HEK293T (cell line): Measurements from ENCODE around the gene TRAM2.

Experiments used
- CTCF ChIA-PET: fragments of 350-600 bp; formaldehyde crosslinking; extraction: SDS; loops from one replicate; lab custom pipeline; 2021; ENCODE audit warnings: antibody characterized with exemption, inconsistent platforms; lab: Yijun Ruan, JAX
- POLR2A ChIA-PET: fragments of 350-600 bp; formaldehyde crosslinking; extraction: SDS; loops from one replicate; lab custom pipeline; 2020; ENCODE audit warnings: antibody characterized with exemption, inconsistent platforms; lab: Yijun Ruan, JAX
- DNase-seq: peaks from one replicate; pipeline ENCODE4 v3.0.0; 2012; ENCODE audit warnings: mixed read lengths; ENCODE audit errors: extremely low spot score
- ARNT ChIP-seq: fragments of 450-650 bp; IDR thresholded peaks from 2 replicates; pipeline ENCODE4 v1.6.1; 2017; ENCODE audit warnings: mild to moderate bottlenecking
- BHLHE40 ChIP-seq: fragments of 450-650 bp; IDR thresholded peaks from 2 replicates; pipeline ENCODE4 v1.6.1; 2016; ENCODE audit warnings: mild to moderate bottlenecking, moderate library complexity, borderline replicate concordance
- CTBP1 ChIP-seq: fragments of 450-650 bp; IDR thresholded peaks from 2 replicates; pipeline ENCODE4 v1.6.1; 2016; ENCODE audit warnings: borderline replicate concordance
- ELF4 ChIP-seq: fragments of 450-650 bp; IDR thresholded peaks from 2 replicates; pipeline ENCODE4 v1.6.1; 2017; ENCODE audit warnings: antibody characterized with exemption
- FOXA1 ChIP-seq: fragments of 450-650 bp; IDR thresholded peaks from 2 replicates; pipeline ENCODE4 v1.6.1; 2016; ENCODE audit warnings: mild to moderate bottlenecking
- FOXK2 ChIP-seq: fragments of 450-650 bp; IDR thresholded peaks from 2 replicates; pipeline ENCODE4 v1.6.1; 2016; ENCODE audit warnings: mild to moderate bottlenecking
- FOXM1 ChIP-seq: fragments of 450-650 bp; IDR thresholded peaks from 2 replicates; pipeline ENCODE4 v1.6.1; 2017; ENCODE audit warnings: mild to moderate bottlenecking, borderline replicate concordance
- HDGF ChIP-seq: fragments of 450-650 bp; IDR thresholded peaks from 2 replicates; pipeline ENCODE4 v1.6.1; 2017; ENCODE audit warnings: antibody characterized with exemption, borderline replicate concordance
- L3MBTL2 ChIP-seq: fragments of 450-650 bp; conservative IDR thresholded peaks from 2 replicates; pipeline ENCODE4 v1.6.1; 2016; ENCODE audit warnings: mild to moderate bottlenecking
- LEF1 ChIP-seq: fragments of 450-650 bp; IDR thresholded peaks from 2 replicates; pipeline ENCODE4 v1.6.1; 2017; ENCODE audit warnings: mild to moderate bottlenecking, borderline replicate concordance
- NFRKB ChIP-seq: fragments of 450-650 bp; IDR thresholded peaks from 2 replicates; pipeline ENCODE4 v1.6.1; 2016; ENCODE audit warnings: mild to moderate bottlenecking, moderate library complexity
- PKNOX1 ChIP-seq: fragments of 450-650 bp; IDR thresholded peaks from 2 replicates; pipeline ENCODE4 v1.6.1; 2016
- SP1 ChIP-seq: fragments of 450-650 bp; IDR thresholded peaks from 2 replicates; pipeline ENCODE4 v1.6.1; 2017
- SUZ12 ChIP-seq: fragments of 450-650 bp; IDR thresholded peaks from 2 replicates; pipeline ENCODE4 v1.6.1; 2016; ENCODE audit warnings: mild to moderate bottlenecking
- TARDBP ChIP-seq: fragments of 450-650 bp; IDR thresholded peaks from 2 replicates; pipeline ENCODE4 v1.6.1; 2016
- ZNF384 ChIP-seq: fragments of 450-650 bp; IDR thresholded peaks from 2 replicates; pipeline ENCODE4 v1.6.1; 2016

Gene TRAM2

GRCh38 chr6:52503851-52504781 is 72.7 kb downstream of the TRAM2 start:
- TF ChIP-seq PKNOX1 (no peak), L3MBTL2 (no peak), TARDBP (no peak), SP1 (no peak), SUZ12 (no peak), LEF1 (no peak), ZNF384 (no peak), NFRKB (no peak), HDGF (no peak), ARNT (no peak), CTBP1 (no peak), FOXA1 (no peak), BHLHE40 (no peak), FOXK2 (no peak)
- CTCF ChIA-PET: no interaction called here
- POLR2A ChIA-PET: no interaction called here
- no peak for DNase-seq

- TF ChIP-seq BHLHE40 (no peak), TARDBP (no peak), LEF1 (no peak), L3MBTL2 (no peak), ARNT (no peak), CTBP1 (no peak), FOXK2 (no peak), HDGF (no peak), ZNF384 (no peak), FOXA1 (no peak), PKNOX1 (no peak), NFRKB (no peak), FOXM1 (no peak), SUZ12 (no peak)
- ChIA-PET CTCF (no interaction called here), POLR2A (no interaction called here)
- DNase-seq: no peak
Observed at GRCh38 chr6:52503323-52503747, 73.5 kb downstream of the TRAM2 start.

GRCh38 chr6:52502306-52503029 is 74.4 kb downstream of the TRAM2 start:
- no peak for DNase-seq
- ChIA-PET CTCF (interaction anchor here (0.6 kb wide), 1 partner anchor 76 kb away, joined by 3 read pairs; no protein-coding TSS in a partner anchor), POLR2A (no interaction called here)
- no peak for TF ChIP-seq FOXK2
- no peak for TF ChIP-seq SP1
- no peak for TF ChIP-seq PKNOX1
- TF ChIP-seq SUZ12: no peak
- TF ChIP-seq ELF4: no peak
- TF ChIP-seq FOXM1: no peak
- no peak for TF ChIP-seq LEF1
- no peak for TF ChIP-seq TARDBP
- no peak for TF ChIP-seq BHLHE40
- TF ChIP-seq CTBP1: no peak
- no peak for TF ChIP-seq ZNF384
- TF ChIP-seq NFRKB: no peak
- no peak for TF ChIP-seq FOXA1
- TF ChIP-seq L3MBTL2: no peak
- TF ChIP-seq ARNT: no peak
- no peak for TF ChIP-seq HDGF

- ChIA-PET CTCF (interaction anchor here (0.6 kb wide), 2 partner anchors 81 to 337 kb away, joined by 3 to 4 read pairs; no protein-coding TSS in a partner anchor), POLR2A (interaction anchor here (1.7 kb wide), 1 partner anchor 79 kb away, joined by 6 read pairs; the partner anchor contains the start of gene EFHC1)
- no peak for DNase-seq
- TF ChIP-seq FOXK2: no peak
- TF ChIP-seq HDGF: no peak
- TF ChIP-seq LEF1: no peak
- TF ChIP-seq PKNOX1: no peak
- no peak for TF ChIP-seq ZNF384
- no peak for TF ChIP-seq ARNT
- TF ChIP-seq BHLHE40: no peak
- TF ChIP-seq FOXM1: no peak
- no peak for TF ChIP-seq TARDBP
- TF ChIP-seq L3MBTL2: no peak
- no peak for TF ChIP-seq FOXA1
Observed at GRCh38 chr6:52500238-52501129, 76.4 kb downstream of the TRAM2 start.
